Measurements from ENCODE around the gene NSMF.

Gene NSMF

DNA sequence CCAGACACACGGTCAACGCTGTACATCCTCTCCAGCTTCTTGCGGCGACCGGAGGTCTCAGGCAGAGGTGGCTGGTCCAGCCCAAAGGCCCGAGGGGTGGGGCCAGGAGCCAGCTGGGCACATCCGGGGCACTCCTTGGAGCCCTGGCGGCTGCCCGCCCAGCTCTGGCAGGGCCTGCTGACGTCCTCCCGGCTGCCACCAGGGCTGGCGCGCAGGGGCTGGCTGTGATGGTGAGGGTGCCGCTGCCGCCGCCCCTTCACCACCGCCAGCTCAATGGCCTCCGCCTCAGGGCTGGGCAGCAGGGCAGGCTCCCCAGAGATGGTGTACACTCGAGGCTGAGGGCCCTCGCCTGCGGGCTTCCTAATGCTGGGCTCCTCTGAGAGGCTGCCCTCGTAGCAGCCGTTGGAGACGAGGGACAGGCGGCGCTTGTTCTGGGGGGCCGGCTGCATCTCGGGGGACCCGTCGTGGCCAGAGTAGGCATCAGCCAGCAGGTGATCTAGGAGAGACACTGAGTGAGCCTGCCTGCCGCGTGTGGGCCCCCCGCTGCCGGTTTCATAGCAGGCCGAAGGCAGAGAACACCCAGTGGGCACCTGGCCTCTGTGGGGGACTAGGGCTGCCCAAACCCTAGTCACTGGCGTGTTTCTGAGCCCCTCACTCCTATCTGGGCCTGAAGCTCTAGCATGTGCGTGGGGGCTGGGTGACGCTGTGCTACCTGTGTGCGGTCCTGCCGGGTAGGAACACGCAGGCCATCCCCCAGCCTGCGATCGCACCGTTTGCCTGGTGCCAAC lies 1.5 kb downstream of the NSMF start:
- DNase-seq, result peak in 2 of 5 donors; percentile 4 to 16

DNA sequence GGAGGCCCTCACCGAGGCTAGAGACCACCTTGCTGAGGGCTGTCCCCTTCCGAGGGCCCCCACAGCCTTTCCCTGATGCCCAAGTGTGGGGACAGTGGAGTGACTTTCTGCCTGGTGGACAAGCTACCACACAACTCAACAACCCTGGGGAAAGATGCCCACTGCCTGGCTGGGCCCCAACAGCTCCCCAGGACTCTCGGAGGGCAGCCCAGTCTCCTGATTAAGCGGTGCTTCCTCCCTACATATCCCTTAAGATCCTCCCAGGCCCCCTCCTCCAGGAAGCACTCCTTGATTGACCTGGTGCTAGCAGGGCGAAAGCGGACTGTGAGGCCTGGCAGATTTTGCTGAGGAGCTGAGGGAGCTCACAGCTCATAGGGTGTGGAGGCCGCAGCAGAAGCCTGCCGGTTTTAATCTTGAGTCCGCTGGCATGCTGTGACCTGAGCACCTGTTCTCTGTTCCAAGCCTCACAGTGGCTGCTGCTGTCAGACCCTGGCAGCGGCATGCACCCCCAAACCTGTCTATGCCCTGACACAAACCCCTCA lies 2.2 kb downstream of the NSMF start:
- DNase-seq, result no peak

DNA sequence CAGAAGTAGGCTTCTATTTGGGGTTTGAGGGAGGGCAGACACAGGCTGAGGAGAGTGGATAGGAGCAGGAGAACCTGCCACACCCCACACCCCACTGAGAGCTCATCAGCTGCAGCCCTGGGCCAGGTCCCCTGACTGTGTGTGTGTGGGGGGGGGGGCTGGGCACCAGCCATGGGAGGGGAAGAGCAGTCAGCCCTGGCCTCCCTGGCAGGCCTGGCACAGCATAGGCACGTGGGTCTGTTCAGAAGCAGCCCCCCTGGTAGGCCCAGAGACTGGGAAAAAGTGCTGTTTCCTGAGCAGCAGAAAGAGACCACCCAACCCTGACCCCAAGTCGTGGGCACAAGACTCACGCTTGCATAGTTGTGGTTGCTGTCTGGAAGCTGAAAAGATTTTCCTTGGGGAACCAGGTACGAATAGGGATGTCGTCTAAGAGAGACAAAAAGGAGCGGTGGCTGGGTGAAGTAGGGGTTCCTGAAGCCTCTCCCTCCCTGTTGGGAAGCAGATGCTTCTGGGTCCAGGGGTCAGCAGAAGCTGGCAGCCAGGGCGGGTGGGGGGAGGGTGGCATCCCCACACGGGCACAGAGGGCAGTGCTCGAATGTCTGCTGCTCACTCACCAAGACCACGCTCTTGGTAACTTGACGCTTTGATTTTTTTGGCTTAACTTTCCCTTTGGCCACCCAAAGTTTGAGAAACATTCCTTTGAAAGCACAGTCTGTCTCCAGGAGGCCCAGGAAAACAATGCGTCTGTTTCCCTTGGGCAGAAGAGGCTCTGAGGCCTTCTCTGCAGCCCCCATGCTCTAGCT lies 2.9 kb downstream of the NSMF start:
- peak in 1 of 5 donors; percentile 4 for DNase-seq

DNA sequence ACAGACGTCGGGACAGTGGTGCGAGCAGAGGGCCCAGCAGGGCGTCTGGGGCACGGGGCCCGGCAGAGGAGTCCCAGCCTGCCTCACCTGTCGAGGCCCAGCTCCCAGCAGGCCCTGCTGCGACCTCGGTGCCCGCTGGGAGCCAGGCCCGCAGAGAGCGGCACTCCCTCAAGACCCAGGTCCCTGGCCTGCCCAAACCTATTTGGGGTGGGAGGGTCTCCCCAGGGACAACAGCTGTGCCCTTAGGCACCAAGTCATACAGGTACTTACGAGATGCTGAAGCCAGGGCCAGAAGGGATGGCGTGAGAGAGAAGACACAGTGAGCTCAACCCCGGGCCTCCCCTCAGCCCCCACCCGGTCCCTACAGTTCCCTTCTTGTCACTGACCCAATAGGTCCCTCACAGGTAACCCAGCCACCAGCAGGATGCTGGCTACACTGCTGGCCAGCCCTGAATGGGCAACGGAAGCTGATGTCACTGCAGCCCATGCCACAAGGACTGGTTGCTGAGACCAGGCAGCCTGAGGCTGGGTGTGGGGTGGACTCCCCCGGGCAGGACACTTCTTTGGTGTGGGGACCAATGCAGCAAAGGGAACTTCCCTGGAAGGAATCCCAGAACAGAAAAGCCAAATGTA lies 3.7 kb downstream of the NSMF start:
- DNase-seq, result peak in 1 of 5 donors; percentile 3

DNA sequence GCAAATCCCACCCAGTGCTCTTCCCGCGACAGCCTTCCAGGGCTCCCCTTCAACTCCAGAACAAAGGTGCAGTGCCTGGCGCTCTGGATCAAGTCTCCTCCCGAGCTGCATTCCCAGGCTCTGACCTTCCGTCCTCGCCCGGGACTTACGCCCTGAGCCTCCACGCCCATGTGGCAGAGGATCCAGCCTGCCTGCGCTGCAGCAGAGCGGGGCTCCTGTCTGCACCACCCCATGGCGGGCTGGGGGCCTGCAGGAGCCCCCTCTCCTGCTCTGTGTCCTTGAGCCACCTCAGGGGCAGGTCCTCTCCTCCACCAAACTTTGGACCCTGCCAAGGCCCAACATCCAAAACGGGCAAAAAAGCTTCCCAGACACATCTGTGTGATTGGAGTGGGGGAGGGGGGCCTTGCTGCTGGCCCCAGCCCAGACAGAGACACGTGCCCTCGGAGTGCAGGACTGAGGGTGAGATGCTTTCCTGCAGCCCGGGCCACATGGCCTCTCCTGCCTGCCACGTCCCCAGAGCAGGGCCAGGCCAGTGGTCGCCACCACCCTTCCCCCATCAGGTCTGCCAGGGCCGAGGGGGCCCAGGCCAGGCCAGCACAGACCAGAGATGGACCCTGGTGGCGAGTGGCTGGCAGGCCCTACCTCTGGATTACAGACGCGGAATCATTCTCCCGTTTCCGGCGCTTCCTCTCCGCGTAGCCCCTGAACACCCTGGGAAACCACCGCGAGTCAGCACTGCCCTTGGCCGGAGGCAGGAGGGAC lies 4.4 kb downstream of the NSMF start:
- DNase-seq, result peak in 2 of 5 donors; percentile 6 to 13

DNA sequence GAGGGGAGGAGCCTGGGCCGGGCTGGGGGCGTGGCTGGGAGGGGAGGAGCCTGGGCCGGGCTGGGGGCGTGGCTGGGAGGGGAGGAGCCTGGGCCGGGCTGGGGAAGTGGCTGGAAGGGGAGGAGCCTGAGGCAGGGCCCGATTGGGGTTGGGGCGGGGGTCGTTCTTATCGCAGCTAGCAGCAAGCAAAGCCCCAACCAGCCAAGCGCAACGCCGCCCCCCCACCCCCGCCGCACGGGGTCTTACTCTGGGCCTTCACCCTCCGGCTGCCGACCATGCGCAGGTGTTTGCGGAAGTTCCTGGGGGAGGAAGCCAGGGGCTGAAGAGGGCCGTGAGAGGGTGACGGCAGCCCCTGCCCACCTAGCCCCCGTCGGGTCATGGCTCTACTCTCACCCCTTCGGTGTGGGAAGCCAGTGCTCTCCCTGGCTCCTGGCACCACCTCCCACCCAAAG lies 5.0 kb downstream of the NSMF start:
- DNase-seq, result peak in 4 of 5 donors; percentile 24 to 48 (median 34)

DNA sequence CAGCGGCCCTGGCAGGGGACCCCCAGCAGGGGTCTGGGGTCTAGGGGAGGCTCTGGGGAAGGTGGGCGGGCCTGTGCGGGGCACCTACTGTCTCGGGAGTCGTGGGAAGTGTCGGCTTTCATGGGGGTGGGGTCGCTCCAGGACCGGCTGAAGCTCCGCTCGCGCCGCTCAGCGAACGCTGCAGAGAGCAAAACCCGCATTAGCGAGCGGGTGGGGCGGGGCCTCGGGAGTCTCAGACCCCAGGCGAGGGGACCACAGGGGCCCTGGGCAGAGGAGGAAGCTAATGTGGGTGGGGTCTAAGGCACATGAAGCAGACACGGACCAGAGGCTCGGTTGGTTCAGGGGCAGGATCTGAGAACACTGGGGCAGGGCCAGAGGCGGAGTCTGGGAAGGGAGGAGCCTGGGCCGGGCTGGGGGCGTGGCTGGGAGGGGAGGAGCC lies 5.5 kb downstream of the NSMF start:
- DNase-seq, result peak; percentile 34 to 68 (median 52)

DNA sequence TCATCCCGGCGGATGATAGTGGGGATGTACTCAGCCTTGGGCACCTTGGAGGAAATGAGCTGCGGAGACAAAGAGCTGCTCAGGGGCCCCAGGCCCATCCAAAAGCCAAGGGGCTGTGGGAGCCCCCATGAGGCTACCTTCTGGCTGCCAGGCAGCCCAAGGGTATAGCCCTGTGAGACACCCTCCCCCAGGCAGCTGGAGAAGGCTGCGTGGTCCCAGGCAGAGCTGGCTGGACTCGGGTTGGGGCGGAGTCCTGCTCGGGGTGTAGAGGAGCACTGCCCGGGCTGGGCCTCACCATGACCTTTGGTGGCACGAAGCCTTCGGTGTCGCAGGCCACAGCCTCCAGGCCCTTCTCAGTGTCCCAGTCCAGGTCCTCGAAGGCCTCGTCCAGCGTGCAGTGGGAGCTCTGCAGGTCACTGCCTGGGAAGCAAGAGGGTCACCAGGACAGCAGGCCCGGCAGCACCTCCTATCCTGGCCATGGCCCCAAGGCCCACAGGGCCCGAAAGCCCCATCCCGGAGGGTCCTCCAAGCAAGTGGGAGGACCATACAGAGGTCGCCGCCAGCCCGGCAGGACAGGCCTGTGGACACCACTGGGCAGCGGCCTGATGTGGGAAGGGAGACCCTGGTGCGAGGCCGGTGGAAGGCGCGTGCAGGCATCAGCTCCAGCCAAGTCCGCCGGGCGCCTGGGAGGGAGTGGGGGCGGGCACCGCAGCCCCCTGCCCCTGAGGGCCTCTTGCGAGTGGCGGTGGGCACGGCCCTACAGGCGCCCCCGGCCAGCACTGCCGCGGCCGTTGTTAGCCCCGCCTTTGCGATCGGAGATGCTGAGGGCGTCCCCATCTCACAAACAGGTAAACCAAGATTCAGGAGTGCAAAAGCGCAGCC lies 6.1 kb downstream of the NSMF start:
- DNase-seq, result peak in 2 of 5 donors; percentile 9 to 13

DNA sequence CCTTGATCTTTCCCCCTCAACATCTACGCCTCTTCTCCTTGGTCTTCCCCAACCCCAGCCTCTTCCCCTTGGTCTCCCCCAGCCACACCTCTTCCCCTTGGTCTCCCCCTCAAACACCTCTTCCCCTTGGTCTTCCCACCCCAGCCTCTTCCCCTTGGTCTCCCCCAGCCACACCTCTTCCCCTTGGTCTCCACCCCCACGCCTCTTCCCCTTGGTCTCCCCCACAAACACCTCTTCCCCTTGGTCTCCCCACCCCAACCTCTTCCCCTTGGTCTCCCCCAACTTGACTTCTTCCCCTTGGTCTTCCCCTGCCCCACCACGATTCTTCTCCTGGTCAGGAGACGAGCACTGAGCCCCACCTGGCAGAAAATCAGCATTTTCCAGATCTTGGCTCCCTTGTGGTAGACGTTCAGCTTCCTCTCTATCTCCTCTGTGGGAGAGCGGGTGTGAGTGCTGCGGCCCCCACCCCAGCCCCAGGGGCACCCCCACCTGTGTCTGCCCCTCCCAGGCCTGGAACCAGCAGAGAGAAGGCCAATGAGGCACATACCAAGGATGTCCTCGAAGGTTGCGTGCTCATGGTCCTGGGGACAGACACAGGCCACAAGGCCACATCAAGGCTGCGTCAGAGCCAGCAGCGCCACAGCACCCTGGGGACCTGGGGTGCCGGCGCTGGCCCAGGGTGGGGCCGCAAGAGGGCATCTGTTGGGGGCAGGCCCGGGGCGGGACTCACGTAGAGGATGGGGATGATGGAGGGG lies 7.0 kb downstream of the NSMF start:
- DNase-seq, result peak in 2 of 5 donors; percentile 3 to 8

DNA sequence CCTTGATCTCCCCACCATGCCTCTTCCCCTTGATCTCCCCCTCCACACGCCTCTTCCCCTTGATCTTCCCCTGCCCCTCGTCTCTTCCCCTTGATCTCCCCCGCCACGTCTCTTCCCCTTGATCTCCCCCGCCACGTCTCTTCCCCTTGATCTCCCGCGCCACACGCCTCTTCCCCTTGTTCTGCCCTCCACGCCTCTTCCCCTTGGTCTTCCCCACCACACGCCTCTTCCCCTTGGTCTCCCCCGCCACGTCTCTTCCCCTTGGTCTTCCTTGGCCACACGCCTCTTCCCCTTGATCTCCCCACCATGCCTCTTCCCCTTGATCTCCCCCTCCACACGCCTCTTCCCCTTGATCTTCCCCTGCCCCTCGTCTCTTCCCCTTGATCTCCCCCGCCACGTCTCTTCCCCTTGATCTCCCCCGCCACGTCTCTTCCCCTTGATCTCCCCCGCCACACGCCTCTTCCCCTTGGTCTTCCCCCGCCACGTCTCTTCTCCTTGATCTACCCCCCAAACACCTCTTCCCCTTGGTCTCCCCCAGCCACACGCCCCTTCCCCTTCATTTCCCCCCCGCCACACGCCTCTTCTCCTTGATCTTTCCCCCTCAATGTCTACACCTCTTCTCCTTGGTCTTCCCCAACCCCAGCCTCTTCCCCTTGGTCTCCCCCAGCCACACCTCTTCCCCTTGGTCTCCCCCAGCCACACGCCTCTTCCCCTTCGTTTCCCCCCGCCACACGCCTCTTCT lies 7.7 kb downstream of the NSMF start:
- peak in 2 of 5 donors; percentile 8 to 10 for DNase-seq

DNA sequence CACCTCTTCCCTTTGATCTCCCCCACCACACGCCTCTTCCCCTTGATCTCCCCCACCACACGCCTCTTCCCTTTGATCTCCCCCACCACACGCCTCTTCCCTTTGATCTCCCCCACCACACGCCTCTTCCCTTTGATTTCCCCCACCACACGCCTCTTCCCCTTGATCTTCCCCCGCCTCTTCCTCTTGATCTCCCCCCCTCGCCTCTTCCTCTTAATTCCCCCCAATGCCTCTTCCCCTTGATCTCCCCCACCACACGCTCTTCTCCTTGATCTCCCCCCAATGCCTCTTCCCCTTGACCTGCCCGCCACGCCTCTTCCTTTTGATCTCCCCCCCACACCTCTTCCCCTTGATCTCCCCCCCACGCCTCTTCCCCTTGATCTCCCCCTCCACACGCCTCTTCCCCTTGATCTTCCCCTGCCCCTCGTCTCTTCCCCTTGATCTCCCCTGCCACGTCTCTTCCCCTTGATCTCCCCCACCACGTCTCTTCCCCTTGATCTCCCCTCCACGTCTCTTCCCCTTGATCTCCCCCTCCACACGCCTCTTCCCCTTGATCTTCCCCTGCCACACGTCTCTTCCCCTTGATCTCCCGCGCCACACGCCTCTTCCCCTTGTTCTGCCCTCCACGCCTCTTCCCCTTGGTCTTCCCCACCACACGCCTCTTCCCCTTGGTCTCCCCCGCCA lies 8.5 kb downstream of the NSMF start:
- peak in 3 of 5 donors; percentile 8 to 36 (median 31) for DNase-seq

DNA sequence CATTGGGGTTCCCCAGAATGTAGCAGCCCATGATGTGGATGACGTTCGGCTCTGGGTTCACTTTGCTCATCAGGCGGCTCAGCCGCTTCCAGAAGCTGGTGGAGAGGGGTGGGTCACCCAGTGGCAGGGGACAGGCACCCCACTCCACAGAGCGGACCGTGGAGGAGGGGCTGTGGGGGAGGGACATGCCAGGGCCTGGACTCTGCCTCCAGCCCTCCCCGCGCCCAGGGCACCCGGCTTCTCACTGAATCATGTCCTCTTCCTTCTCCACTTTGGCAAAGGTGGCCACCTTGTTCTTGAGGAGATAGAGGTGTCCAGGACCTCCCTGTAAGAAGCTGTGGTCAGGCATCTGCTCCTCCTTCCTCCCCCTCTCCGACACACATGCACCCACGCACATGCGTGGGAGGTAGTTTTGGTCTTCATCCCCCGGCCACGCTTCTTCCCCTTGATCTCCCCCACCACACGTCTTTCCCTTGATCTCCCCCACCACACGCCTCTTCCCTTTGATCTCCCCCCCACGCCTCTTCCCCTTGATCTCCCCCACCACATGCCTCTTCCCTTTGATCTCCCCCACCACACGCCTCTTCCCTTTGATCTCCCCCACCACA lies 9.1 kb downstream of the NSMF start:
- DNase-seq, result peak in 3 of 5 donors; percentile 15 to 43 (median 37)

DNA sequence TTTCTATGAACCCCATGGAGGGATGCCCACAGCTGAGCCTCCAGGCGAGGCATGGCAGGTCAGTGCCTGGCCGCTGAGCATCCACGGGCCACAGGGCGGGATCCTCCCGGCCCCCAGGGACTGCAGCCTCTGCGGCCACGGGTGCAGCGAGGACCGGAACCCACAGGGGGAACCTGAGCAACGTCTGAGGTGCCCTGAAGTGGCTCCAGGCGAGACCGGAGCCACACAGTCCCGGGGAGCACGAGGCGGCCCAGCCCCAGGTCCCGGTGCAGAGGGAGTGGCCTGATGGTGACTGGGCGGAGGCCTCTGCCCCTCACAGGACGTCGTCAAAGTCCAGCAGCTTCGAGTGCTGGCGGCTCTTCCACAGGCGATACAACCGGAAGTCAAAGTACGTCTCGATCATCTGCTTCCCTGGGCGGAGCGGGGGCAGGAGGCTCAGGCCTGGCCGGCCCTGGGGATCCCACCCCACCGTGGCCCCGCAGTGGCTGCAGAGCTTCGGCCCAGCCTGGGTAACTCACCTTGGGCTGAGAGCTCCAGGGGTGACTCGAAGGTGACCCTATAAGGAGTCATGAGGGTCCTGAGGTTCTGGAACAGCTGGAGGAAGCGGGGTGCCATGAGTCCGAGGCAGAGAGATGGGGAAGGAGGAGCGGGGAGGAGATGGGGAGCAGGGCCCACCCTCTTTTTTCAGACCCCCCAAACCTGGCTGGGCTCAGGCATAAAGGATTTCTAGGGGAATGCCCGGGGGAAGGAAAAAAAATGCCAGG lies 9.9 kb downstream of the NSMF start:
- peak in 2 of 5 donors; percentile 7 to 24 for DNase-seq

DNA sequence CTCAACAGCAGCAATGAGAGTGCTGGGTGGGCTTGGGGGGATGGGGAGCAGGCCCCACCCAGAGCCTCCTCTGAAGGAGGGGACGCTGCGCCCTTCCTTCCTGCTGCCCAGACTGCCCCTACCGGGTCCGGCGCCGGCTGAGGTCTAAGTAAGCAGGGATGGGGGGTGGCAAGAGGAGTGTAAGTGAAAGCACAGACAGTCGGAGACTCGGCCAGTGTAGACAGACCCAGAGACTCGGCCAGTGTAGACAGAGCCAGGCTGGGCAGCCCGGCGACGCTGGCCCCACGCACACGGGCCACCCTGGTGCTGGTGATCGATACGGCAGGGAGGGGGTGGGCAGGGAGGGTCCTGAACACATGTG lies 10.6 kb downstream of the NSMF start:
- peak in 1 of 5 donors; percentile 5 for DNase-seq

DNA sequence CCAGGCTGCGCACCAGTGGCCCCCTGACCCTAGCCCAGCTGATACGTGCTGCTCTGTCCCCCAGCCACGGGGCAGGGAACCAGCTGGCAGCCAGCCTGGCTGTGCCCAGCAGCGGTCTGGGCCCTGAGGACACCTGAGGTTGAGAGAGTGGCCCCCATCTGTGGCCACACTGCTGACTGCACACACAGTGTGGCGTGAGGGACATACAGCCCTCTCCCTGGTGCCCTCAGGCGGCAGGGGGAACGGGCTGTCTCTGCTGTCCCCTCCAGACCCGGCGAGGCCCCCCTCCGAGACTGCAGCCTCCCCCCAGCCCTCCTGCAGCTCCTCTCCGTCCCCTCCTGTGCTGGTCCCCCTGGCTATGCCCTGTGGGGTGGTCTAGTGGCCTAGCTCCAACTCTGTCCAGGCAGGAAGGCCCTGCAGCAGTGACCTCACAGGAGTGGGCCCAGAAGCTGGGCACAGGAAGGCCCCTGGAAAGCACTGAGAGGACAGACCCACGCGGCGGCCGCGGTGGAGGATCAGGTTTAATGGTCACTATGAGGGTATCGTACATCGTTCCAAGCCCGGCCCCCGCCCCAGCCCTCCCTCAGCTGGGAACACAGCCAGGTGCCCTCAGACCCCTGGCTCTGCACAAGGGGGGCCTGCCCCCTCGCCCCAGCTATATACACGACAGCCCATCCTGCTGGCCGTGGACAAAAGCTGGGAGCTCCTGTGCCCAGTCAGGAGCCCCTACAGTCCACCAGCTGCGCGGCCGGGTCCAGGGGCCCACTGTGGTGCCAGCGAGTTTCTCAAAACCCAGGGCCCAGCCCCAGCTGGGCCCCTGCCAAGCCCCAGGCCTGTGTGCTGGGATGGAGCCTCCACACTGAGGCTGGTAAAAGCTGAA lies 11.2 kb downstream of the NSMF start:
- peak in 1 of 5 donors; percentile 8 for DNase-seq

DNA sequence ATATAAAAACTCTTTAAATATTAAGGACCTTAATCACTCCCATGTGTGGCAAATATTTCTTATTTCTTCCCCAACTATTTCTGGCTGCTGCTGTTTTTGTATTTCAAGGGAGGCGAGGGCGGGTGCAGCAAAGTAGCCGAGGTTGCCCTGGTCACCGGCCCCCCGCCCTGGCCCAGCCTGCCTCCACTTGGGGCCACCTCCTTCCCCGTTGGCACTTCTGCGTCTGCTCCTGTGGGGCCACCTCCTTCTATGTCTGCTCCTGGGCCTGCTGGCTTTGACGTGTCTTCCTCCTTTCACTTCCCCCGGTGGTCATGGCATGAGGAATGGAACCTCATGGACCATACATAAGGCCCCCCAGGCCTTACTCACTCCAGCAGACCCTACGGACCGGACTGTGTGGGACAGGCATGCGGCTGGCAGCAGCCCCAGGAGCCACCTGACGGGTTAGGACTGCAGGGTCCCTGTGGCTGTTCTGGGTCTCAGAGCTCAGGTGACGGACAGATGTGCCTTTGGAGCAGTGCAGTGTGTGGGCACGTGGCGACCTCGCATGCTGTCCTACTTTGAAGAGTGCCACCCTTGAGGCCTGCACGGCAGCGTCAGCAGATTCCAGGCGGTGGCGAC lies 12.2 kb downstream of the NSMF start:
- DNase-seq, result peak in 1 of 5 donors; percentile 3
